HL-60/S4 treated with retinoic acid at 250 ng/mL for 4 days and 3 days (cell line): ENCODE measurements around the gene GYPC.

ENCODE experiments used
- in situ Hi-C: fragments of 300-500 bp; cut with MboI; formaldehyde crosslinking; loops from 2 replicates; pipeline ENCODE4 v1.7.0; 2022; ENCODE audit warnings: low sequenced_read_pairs

GYPC gene

DNA sequence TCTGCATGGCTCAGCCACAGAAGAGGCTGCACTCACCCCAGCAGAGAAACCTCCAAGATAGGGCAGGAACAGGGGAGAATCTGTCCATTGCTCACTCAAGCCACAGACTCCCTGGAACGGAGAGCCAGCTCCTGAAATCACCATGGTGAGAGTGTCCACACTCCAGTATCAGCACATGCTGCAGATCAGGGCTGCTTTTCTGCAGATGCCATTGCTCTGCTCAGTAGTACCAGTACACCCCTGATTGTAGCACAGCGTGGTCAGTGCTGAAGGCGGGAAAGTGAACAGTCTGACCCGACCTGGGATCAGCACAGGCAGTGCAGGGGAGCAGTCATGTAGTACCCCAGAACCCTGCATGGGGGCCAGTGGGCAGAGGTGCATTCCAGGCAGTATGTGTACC is 73.9 kb downstream of the GYPC start:
- in situ Hi-C loops, result no loop called here

DNA sequence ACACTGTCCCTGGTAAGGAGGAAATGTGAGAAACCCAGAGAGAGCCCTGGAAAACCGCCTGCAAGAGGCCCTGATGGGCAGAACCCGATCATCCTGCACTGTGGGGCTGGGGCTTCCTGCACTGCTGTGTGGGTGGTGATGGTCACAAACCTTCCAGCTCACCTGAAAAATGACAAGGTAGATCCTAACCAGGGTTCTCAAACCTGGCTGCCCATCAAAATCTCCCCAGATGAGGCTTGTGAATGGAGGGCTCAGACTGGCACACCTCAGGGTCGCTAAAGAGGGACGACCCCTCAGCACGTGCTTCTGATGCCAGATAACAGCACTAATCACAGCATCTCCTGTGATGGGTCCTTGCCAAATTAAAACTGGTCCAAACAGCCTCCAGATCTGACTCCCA is 74.7 kb downstream of the GYPC start:
- in situ Hi-C loops, result no loop called here

DNA sequence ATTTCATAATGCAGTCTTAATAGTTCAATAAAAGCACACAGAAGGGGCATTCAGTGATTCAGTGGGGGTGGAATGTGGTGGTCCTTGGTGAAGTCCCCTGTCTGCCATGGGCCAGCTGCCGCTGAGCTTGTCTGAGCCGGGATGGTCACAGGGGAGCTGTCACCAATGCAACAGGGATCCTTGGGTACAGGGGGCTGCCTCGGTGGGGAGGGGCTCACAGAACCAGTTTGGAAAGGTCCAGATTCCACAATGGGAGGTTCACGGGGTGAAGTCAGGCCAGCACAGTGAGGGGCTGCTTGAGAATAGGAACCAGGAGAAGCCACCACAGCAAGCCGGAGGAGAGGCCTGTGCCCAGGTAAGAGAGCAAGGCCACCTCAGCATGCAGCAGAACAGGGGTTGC is 75.4 kb downstream of the GYPC start:
- in situ Hi-C loops, result no loop called here

DNA sequence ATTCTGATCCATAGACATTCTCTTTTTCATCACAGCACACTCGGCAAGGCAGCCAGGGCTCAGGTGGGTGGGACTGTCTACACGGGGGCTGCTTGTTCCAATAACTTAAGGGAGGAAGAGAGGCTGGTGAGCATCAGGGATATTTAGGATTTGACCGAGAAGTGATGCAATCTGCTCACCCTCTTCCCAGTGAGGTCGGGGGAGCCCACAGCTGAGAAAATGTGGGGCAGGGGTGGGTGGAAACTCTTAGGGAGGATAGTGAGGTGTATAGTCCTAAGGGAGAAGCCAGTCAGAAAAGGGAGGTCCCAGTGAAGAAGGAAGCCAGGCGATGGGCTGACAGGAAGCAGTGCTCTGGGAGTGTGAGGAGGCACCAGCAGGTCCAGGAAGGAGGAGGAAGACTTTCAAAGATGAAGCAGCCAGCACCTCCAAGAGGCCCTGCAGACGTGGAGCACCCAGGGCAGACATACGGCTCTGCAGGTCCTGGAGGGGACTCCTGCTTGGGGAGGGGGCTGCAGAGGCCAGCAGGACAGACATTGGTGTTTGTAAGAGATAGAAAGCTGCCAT is 76.8 kb downstream of the GYPC start:
- in situ Hi-C loops, result no loop called here

DNA sequence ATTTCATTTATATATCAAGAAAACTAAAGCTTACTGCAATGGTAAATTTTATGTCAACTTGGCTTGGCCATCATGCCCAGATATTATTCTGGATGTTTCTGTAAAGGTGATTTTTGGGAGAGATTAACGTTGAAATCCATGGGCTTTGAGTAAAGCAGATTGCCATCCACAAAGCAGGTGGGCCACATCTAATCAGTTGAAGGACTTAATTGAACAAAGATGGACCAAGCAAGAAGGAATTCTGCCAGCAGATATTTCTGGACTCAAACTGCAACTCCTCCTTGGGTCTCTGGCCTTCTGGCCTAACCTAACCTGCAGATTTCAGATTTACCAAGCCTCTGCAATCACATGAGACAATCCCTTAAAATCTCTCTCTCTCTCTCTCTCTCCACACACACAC is 77.8 kb downstream of the GYPC start:
- in situ Hi-C loops, result no loop called here

DNA sequence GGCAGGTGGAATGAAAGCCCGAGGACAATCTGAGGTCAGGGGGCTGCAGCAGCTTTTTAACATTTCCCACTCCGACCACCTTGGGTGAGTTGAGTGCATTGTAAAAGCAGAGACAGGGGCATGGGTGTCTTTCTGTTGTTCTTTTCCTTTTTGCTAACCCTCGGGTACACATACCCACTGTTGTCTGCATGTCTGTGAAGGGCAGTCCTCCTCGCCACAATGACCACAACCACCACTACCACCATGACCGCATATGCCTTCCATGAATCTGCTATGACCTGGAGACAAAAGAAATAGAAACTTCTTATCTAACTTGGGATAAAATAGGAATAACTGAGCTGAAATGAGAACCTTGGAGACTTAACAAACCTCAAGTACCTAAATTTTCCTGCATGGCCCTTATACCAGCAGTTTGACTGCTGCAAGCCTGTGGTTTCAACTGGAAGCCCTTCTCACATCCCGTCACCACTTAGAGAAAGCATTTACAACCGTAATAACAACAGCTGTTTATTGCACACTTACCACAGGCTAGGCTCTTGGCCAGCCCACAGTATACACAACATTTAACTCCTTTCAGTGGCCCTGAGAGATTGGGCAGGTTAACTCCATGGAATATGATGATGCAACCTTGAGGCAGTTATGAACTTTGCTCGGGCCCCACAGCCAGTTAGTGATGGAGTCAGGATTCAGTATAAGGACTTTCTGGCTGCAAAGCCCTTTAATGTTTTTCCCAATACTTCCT is 80.3 kb downstream of the GYPC start:
- in situ Hi-C loops, result no loop called here

DNA sequence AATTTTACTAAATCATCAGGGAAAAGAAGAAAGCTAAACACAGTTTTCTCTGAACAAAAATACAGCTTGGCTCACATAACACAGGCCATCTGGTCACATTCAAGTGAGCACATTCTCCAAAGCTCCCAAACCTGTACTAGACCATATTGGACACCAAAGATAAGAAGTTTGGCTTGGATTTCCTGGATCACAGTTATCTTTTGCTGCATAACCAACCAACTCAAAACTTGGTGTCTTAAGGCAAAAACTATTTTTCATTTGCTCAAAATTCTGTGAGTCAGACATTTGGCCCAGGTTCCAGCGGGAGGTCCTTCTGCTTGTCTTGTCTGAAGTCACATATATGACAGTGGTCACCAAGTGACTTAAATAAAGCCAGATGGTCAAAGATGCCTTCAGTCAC is 83.2 kb downstream of the GYPC start:
- in situ Hi-C loops, result no loop called here

DNA sequence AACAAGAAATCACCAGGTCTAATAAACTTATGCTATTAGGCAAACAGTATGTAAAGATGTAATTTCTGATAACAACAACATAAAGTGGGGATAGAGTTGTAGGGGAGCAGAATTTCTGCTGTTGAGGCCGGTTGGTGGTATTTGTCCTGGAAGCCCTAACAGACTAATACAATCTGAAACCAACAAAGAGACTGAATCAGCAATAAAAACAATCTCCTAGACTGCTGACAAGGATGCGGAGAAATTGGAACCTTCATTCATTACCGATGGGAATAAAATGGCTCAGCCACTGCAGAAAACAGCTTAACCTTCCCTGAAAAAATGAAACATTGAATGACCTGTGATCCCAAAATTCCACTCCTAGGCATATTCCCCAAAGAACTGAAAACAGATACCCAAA is 88.7 kb downstream of the GYPC start:
- in situ Hi-C loops, result no loop called here
